ENCODE results near the gene BCL2L15.

The BCL2L15 gene

GRCh38 chr1:113912594-113913311, 25.4 kb upstream of the BCL2L15 start:
- peak overlapping the region; percentile 2; the same call in 1 of the 2 replicates for H3K4me3 ChIP-seq (ENCODE audit: low read depth, low read length)
- TF ChIP-seq, protein P1, sequence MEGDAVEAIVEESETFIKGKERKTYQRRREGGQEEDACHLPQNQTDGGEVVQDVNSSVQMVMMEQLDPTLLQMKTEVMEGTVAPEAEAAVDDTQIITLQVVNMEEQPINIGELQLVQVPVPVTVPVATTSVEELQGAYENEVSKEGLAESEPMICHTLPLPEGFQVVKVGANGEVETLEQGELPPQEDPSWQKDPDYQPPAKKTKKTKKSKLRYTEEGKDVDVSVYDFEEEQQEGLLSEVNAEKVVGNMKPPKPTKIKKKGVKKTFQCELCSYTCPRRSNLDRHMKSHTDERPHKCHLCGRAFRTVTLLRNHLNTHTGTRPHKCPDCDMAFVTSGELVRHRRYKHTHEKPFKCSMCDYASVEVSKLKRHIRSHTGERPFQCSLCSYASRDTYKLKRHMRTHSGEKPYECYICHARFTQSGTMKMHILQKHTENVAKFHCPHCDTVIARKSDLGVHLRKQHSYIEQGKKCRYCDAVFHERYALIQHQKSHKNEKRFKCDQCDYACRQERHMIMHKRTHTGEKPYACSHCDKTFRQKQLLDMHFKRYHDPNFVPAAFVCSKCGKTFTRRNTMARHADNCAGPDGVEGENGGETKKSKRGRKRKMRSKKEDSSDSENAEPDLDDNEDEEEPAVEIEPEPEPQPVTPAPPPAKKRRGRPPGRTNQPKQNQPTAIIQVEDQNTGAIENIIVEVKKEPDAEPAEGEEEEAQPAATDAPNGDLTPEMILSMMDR (IDR thresholded peaks at IDR 0.05; ENCODE audit: control insufficient read depth, extremely low read depth, insufficient read depth) = no peak
- peak; percentile 62 for DNase-seq (ENCODE audit: low read depth)

DNA sequence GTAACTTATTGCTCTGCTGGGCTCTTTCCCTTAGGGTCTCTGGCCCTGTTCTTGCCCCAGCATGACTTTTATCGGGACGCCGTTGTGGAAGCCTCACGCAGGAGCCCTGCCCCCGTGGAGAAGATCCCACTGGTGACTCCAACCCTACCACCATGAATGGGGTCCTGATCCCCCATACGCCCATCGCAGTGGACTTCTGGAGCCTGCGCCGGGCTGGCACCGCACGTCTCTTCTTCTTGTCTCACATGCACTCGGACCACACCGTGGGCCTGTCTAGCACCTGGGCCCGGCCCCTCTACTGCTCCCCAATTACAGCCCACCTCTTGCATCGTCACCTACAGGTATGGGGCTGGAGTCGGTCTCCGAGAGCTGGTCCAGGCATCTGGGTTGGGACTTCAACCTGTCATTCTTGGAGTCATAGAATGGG, 18.1 kb upstream of the BCL2L15 start:
- H3K4me3 ChIP-seq (ENCODE audit: low read depth, low read length) = peak overlapping the region; percentile 86
- TF ChIP-seq, protein P1 (IDR thresholded peaks at IDR 0.05; ENCODE audit: control insufficient read depth, extremely low read depth, insufficient read depth) = no peak
- DNase-seq (ENCODE audit: low read depth) = no peak

GRCh38 chr1:113904674-113905434, 17.5 kb upstream of the BCL2L15 start, which contains the start of the genes AP4B1 and DCLRE1B:
TSS of gene AP4B1 (minus strand) at chr1:113904799. CDS start at chr1:113904717, 82 bp downstream.
TSS of gene DCLRE1B (plus strand) at chr1:113905326. CDS start at chr1:113905587, 261 bp downstream.
- TF ChIP-seq, protein P1 (IDR thresholded peaks at IDR 0.05; ENCODE audit: control insufficient read depth, extremely low read depth, insufficient read depth) = peak; percentile 71
- peak; percentile 99 for DNase-seq (ENCODE audit: low read depth)
- H3K4me3 ChIP-seq (ENCODE audit: low read depth, low read length) = peak within 1 kb of the TSS; percentile 86

DNA sequence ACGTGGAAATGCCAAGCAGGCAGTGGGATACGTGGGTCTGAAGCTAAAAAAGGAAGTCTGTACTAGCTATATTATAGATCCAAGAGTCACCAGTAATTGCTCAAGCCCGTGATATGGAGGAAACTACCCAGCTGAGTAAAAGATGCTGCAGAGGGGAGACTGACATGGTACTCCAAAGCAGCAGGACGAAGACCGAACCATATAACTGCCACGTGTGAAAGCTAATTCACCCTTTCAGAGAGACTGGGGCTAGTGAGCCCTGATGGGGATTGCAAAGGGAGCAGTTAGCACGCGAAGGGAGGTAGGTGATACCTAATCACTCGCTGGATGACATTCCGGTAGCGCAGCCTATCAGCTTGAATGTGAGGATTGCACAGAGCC, 16.9 kb upstream of the BCL2L15 start:
- peak overlapping the region; percentile 86 for H3K4me3 ChIP-seq (ENCODE audit: low read depth, low read length)
- TF ChIP-seq, protein P1 (IDR thresholded peaks at IDR 0.05; ENCODE audit: control insufficient read depth, extremely low read depth, insufficient read depth) = no peak
- DNase-seq (ENCODE audit: low read depth) = no peak

GRCh38 chr1:113903501-113904292, 16.3 kb upstream of the BCL2L15 start:
- peak overlapping the region; percentile 86 for H3K4me3 ChIP-seq (ENCODE audit: low read depth, low read length)
- TF ChIP-seq, protein P1 (IDR thresholded peaks at IDR 0.05; ENCODE audit: control insufficient read depth, extremely low read depth, insufficient read depth) = no peak
- no peak for DNase-seq (ENCODE audit: low read depth)

DNA sequence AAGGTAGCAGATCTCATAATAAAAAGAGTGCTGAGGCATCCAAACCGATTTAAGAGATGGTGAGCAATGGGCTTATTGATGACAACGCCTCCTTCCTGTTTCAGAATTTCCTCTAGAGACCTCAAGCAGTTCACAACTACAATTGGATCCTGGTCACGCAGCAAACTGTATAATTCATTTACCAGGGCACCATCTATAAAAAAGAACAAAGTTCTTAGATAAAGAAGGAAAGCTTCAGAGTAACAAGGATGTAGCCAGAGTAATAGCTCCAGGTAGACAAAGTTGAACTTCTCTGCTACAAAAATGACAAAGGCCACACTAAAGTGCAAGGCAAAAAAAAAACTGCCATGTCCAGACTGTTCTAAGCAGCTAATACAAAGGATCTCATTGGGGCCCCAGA, 13.8 kb upstream of the BCL2L15 start:
- TF ChIP-seq, protein P1 (IDR thresholded peaks at IDR 0.05; ENCODE audit: control insufficient read depth, extremely low read depth, insufficient read depth) = no peak
- no peak overlapping the region for H3K4me3 ChIP-seq (ENCODE audit: low read depth, low read length)

More for the DNA sequence above, 13.8 kb upstream of the BCL2L15 start:
- DNase-seq (ENCODE audit: low read depth) = no peak

Data from LNCaP clone FGC (cell line).